ENCODE results near the gene DHX38.
"Not testable (repeated sequence)": the region's sequence is repeated elsewhere in the genome, so short reads cannot be mapped to it uniquely, and the experiment has no call there.

The DHX38 gene

DNA sequence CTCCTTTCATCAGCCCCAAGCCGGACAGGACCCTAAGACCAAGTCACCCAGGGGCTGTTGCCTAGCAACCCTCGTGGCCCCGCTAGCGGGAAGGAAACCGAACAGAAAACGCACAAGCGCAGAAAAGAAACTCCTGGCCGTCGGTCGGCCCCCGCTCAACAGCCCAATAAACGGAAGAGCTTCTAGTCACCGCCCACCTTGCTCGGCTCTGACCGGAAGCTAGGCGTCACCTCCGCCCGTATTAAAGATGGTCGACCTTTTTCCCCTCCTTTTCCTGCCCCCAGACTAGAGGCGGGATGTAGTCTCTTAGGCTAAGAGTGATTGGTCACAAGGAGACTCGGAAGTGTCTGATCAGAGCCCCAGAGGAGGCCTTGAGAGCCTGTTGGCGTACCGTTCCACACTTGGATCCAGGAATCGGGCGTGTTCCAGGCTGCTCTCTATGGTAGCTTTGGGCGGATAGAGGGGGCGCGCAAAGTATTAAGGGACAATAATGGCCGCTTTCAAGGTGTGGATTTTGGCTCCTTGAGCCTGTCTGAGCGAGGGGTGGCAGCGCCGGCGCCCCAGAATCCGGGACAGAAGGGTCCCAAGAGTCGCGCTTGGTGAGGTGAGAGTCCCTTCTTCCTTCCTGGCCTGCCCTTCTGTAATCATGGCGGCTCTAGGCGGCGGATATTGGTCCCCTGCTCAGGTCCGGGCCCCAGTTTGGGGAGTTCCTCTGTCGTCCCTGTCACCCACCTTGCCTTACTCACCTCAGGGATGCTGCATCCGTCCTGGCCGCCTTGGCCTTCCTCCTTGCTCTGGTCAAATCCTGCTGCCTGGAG, at the start of gene DHX38, which contains the start of gene TXNL4B:
Gene DHX38 (plus strand): TSS at position 400 of the 818 bp plus-strand sequence. CDS start 2,311 bp downstream, outside the sequence.
Gene TXNL4B (minus strand): TSS at position 173 of the 818 bp plus-strand sequence. CDS start 2,871 bp downstream, outside the sequence.
- peak; percentile 99 for DNase-seq (ENCODE audit: low spot score)

GRCh38 chr16:72044296-72044695, 49.4 kb upstream of the DHX38 start:
- DNase-seq (ENCODE audit: low spot score) = no peak

DNA sequence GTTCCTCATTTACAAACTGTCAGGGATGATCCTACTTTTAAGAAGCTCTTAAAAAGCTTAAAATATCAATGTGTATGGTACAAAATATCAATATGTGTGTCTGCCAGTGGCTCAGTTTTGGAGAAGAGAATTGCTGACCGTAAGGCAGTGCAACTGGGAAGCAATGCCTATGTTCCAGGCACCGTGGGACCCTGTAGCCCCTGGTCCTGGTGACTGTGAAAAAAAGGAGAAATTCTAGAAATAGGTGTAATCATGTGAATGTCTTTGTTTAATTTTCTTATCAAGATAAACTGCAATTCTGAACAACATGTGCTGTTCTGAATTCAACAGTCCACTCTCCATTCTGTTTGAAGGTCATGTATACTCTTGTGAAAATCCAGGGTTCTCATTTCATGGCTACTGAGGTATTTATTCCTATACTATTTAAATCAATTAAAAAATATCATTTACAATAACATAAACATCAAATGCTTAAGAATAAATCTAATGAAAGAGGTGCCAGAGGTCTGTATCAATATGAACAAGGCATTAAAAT, 48.8 kb upstream of the DHX38 start:
- DNase-seq (ENCODE audit: low spot score) = no peak

DNA sequence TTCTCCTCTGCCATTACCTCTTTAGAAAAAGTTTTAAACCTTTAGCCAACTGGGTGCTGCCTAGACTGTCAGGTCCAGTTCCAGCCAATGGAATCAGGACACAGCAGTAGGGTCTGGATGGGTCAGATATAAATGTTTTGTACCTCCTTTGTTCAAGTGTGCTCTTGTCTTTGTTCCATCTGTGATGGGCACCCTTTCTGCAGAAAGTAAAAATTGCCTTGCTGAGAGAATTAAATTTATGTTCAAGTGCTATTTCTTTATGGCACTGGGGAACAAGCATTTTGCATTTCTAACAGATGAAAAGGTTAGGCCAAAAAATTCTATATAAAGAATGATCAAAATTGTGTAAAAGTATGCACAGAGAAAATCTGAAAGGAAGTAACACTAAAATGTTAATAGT, 44.5 kb upstream of the DHX38 start:
- no peak for DNase-seq (ENCODE audit: low spot score)

GRCh38 chr16:72050769-72051464, 42.7 kb upstream of the DHX38 start:
- DNase-seq (ENCODE audit: low spot score) = peak; percentile 25

GRCh38 chr16:72051818-72052217, 41.8 kb upstream of the DHX38 start:
- DNase-seq (ENCODE audit: low spot score) = no peak

- DNase-seq (ENCODE audit: low spot score) = not testable (repeated sequence)
Measured at GRCh38 chr16:72054254-72054847, 39.3 kb upstream of the DHX38 start, which contains the start of gene HP. Gene HP (plus strand): TSS chr16:72054505. CDS start chr16:72054653, 148 bp downstream.

GRCh38 chr16:72055911-72056310, 37.7 kb upstream of the DHX38 start:
- DNase-seq (ENCODE audit: low spot score) = no peak

DNA sequence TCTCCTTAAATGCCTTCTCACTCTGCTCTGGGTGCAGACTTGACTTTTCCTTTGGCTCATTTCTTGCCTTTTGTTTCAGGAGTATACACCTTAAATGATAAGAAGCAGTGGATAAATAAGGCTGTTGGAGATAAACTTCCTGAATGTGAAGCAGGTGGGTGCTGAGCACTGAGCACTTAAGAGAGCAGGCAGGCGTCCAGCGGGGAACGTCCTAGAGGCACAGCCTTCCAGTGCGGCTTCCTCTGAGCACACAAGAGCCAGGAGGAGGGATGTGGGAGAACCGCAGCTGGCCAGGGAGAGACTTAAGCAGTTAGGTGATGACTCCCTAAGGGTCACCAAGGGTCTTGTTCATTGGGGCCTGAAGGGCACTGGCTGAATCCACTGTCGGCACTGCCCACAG, 36.3 kb upstream of the DHX38 start:
- DNase-seq (ENCODE audit: low spot score) = not testable (repeated sequence)

- DNase-seq (ENCODE audit: low spot score) = not testable (repeated sequence)
Measured at GRCh38 chr16:72059060-72059459, 34.6 kb upstream of the DHX38 start.

- no peak for DNase-seq (ENCODE audit: low spot score)
Measured at GRCh38 chr16:72060405-72060804, 33.2 kb upstream of the DHX38 start.

GRCh38 chr16:72061564-72061963, 32.1 kb upstream of the DHX38 start:
- no peak for DNase-seq (ENCODE audit: low spot score)

- no peak for DNase-seq (ENCODE audit: low spot score)
Measured at GRCh38 chr16:72064361-72064894, 29.2 kb upstream of the DHX38 start.

DNA sequence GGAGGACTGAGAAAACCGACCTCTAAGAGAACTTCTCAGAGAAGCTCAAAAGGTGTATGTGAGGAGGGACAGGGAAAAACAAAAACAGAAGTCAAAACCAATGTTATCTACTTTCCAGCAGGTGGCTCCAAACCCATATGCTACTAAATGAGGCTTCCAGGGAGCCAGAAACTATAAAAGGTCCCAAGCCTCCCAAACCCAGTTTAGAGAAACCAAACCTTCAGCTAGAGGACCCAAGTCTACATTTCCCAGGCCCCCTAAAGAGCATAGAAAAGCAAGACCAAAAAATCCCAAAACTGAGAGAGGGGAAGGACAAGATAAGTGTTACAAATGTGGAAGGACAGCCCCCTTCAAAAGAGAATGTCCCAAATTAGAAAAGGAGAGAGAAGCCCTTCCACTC, 26.9 kb upstream of the DHX38 start:
- peak; percentile 59 for DNase-seq (ENCODE audit: low spot score)

DNA sequence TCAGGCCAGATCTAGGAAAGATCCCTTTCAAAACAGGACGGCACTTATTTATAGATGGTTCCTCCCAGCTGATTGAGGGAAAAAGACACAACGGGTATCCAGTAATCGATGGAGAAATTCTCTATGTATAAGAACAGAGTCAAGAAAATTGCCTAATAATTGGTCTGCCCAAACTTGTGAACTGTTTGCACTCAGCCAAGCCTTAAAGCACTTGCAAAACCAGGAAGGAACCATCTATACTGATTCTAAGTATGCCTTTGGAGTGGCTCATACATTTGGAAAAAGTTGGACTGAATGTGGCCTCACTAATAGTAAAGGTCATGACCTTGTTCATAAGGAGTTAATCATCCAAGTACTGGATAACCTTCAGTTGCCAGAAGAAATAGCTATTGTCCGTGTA, 24.7 kb upstream of the DHX38 start:
- DNase-seq (ENCODE audit: low spot score) = no peak

DNA sequence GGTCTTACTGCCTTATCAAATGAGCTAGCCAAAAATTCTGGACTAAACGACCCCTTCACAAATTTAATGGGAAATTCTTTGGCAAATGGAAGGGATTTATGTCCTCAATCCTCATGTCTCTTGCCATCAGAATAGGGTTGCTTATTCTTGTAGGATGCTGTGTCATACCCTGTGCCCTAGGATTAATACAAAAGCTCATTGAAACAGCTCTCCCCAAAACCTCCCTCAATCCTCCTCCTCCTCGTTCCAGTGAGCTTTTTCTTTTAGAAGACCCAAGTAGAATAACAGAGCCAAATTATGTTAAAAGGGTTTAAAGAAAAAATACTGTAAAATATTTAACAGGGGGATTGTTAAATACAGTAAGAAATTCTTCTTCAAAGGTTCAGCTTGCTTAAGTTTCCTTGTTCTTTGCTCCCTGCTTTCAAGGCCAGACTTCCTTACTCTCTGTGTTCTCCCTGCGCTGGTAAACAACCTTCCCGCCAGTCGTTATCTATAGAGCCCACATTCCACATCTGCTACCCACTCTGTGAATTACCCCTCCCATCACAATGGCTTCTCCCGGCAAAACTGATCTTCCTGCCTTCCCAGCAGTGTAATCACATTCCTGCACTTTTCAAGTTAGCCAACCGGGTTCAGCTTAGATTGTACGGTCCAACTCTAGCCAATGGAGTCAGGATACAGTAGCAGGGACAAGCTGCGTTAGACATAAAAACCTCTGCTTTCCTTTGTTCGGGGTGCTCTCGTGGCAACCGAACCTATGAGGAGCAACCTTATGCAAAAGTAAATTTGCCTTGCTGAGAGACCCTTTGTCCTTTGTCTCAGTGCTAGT, 20.9 kb upstream of the DHX38 start:
- no peak for DNase-seq (ENCODE audit: low spot score)

DNA sequence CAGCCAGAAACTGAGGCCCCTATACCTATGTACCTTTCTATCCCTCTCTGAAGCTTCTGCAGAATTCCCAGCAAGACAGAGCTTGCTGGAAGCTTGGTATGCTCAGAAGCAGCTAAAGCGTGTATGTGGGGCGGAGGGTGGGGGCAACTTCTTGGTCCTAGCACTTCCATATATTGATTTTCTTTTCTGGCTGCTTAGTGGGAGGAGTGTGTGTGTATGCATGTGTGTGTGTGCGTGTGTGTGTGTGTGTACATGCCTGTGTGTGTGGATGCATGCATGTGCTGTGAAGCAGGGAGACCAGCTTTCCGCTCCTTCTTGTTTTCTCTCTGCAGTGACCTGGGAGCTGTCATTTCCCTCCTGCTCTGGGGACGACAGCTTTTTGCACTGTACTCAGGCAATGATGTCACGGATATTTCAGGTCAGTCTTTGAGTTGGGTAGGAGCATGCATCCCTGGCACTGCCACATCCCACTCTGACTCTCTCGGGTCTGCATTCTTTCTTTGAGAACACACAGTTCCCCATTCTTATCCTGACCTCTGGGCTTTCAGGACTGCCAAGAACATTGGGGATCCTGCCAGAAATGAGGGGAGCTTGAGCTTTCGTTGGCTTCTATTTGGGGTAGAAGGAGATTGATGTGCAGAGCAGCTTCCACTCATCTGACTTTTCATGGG, 20.0 kb upstream of the DHX38 start:
- no peak for DNase-seq (ENCODE audit: low spot score)

- not testable (repeated sequence) for DNase-seq (ENCODE audit: low spot score)
Measured at GRCh38 chr16:72075067-72075466, 18.6 kb upstream of the DHX38 start.

- DNase-seq (ENCODE audit: low spot score) = not testable (repeated sequence)
Measured at GRCh38 chr16:72076991-72077706, 16.5 kb upstream of the DHX38 start.
